Endodermal cell (in vitro differentiated cells): ENCODE measurements around the gene GJA5. TPM values are rescaled to one million over a fixed set of nuclear protein-coding genes. Genes with fewer than 3 reads are reported as not detected.
A peak's percentile ranks its signal among the peaks of the same experiment; 100 is the strongest.

Source experiments
- DNase-seq: peaks from one replicate; pipeline ENCODE4 v3.0.0-alpha.2; 2017
- H3K27ac ChIP-seq: 2 replicates; pipeline ENCODE4 v1.5.1; 2013; ENCODE audit warnings: mild to moderate bottlenecking, low read depth, low read length, moderate library complexity
- H3K27me3 ChIP-seq: 2 replicates; pipeline ENCODE4 v1.6.1; 2013; ENCODE audit warnings: mild to moderate bottlenecking, low read length, moderate library complexity; ENCODE audit not compliant: insufficient read depth, control insufficient read depth, poor library complexity, severe bottlenecking
- H3K36me3 ChIP-seq: 2 replicates; pipeline ENCODE4 v1.7.0; 2013; ENCODE audit warnings: mild to moderate bottlenecking, low read length, moderate library complexity; ENCODE audit not compliant: control insufficient read depth, insufficient read depth
- H3K4me1 ChIP-seq: one replicate; pipeline ENCODE4 v1.7.0; 2013; ENCODE audit warnings: low read length; ENCODE audit not compliant: control insufficient read depth, insufficient read depth
- H3K4me3 ChIP-seq: 2 replicates; pipeline ENCODE4 v1.5.1; 2013; ENCODE audit warnings: mild to moderate bottlenecking, low read length, moderate library complexity
- H3K9ac ChIP-seq: 2 replicates; pipeline ENCODE4 v1.6.1; 2013; ENCODE audit warnings: mild to moderate bottlenecking, low read length, moderate library complexity; ENCODE audit not compliant: poor library complexity, severe bottlenecking; ENCODE audit errors: extremely low read depth
- H3K9me3 ChIP-seq: 2 replicates; pipeline ENCODE4 v1.6.1; 2013; ENCODE audit warnings: mild to moderate bottlenecking, low read length, moderate library complexity; ENCODE audit not compliant: control insufficient read depth
- H3K27ac Mint-ChIP-seq: 2 replicates; pipeline ENCODE4 v1.8.0; 2020; ENCODE audit warnings: mixed read lengths
- H3K27me3 Mint-ChIP-seq: 2 replicates; pipeline ENCODE4 v1.8.0; 2021; ENCODE audit warnings: mild to moderate bottlenecking, mixed read lengths; ENCODE audit not compliant: insufficient read depth
- H3K36me3 Mint-ChIP-seq: 2 replicates; pipeline ENCODE4 v1.8.0; 2020; ENCODE audit warnings: low read depth, mixed read lengths
- H3K4me1 Mint-ChIP-seq: 2 replicates; pipeline ENCODE4 v1.8.0; 2020; ENCODE audit warnings: mixed read lengths
- H3K4me3 Mint-ChIP-seq: 2 replicates; pipeline ENCODE4 v1.8.0; 2020; ENCODE audit warnings: mild to moderate bottlenecking, moderate library complexity, mixed read lengths
- H3K9me3 Mint-ChIP-seq: 2 replicates; pipeline ENCODE4 v1.8.0; 2020; ENCODE audit warnings: mild to moderate bottlenecking, mixed read lengths
- WGBS, 2 experiments: methylation state at CpG; one replicate each; pipeline versions ENCODE4 v1.1.5 to v1.1.7; 2013; ENCODE audit warnings: missing lambda C conversion rate in 2 of 2, mixed read lengths in 1 of 2; ENCODE audit not compliant: insufficient coverage in 1 of 2, insufficient read length in 1 of 2; 5-methylcytosine and 5-hydroxymethylcytosine counted together
- long read RNA-seq, 4 experiments: library from polyadenylated mRNA in 2 of 4; library from RNA in 1 of 4; library from capped mRNA in 1 of 4; stranded (forward) in 3 of 4; unstranded in 1 of 4; transcript quantifications; one replicate each; pipeline ENCODE4 v2.0.0, GENCODE V29; 2020 to 2021; ENCODE audit warnings: inconsistent platforms in 1 of 4
- polyA plus RNA-seq, 2 experiments: library from polyadenylated mRNA; stranded (reverse); fragments of 50-300 nt; gene quantifications; one replicate each; pipeline ENCODE4 v1.2.3, GENCODE V29; 2013
- total RNA-seq, 2 donors: library from RNA; stranded (reverse); fragmentation: NEBNext Ultra II Directional in 1 of 2; extraction: Animal tissue kit (Norgen Biotek cat#: 25700) in 1 of 2; gene quantifications; 2 replicates in 1 of 2; 3 replicates in 1 of 2; pipeline ENCODE4 v1.2.1, GENCODE V29; 2021
- TF ChIP-seq, protein P1 (sequence below): fragments of 200-600 bp; sonication (generic); conservative IDR thresholded peaks from 2 replicates; pipeline ENCODE4 v1.5.0; 2021; ENCODE audit warnings: antibody characterized with exemption, mild to moderate bottlenecking

The GJA5 gene
- total RNA-seq: 1 to 10 TPM; 1.4 to 1.6 TPM
- 2.2 TPM for polyA plus RNA-seq (2013, experiment 1 of 2)
- polyA plus RNA-seq (2013, experiment 2 of 2): 1.9 TPM
- long read RNA-seq, experiment 1, partial matches to known transcripts: 0 of 1 reads
- long read RNA-seq, experiment 1, other reads (novel, unspliced or antisense): 0 of 1 reads
- long read RNA-seq, experiment 2: 0 reads
- long read RNA-seq, experiment 3, partial matches to known transcripts: 0 of 8 reads
- long read RNA-seq, experiment 3, other reads (novel, unspliced or antisense): 1 of 8 reads
- long read RNA-seq, experiment 4: 0 reads

DNA sequence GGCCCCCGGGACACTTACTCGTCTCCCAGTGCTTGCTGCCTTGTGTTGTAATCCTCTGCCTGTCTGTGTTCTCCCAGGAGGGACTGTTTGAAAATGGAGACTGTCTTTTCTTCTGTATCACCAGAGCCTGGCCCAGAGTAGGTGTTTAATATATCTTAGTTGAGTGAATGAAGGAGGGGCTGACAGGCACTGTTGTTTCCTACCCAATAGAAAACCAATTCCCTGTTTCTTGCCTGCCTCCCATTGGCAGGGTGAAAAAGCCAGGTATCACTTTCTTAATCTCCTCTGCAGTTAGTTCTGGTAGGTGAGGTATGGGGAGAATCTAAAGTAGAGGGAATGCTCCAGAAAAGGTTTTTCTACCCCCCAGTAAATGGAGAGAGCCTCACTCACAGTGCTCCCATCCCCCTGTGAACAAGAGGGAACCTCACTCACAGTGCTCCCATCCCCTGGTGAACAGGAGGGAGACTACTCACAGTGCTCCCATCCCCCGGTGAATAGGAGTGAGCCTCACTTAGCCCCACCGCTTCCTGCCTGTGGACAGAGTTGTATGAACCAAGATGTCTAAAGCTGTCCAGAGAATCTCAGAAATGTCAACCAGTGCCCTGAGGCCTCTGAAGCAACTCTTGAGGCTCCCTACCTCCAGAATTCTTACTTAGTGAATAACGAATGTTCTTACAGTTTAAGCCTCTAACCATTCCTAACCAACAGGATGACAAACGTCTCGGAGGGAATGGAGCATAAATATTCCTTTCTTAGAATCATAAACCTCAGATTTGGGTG lies at the start of gene GJA5:
GJA5 (minus strand) TSS at position 122 of the 780 bp plus-strand sequence. CDS start 1,364 bp downstream, outside the sequence.
- Mint-ChIP-seq H3K36me3 (no peaks in the 10 kb centered on the region), H3K4me1 (peaks cover 16% of the 10 kb centered on the region), H3K4me3 (no peak within 1 kb of the TSS), H3K27ac (no peak within 1 kb of the TSS), H3K9me3 (no peaks in the 10 kb centered on the region), H3K27me3 (peaks cover 46% of the 10 kb centered on the region)
- Histone ChIP-seq H3K9me3 (no peaks in the 10 kb centered on the region), H3K36me3 (no peaks in the 10 kb centered on the region), H3K27me3 (peaks cover 44% of the 10 kb centered on the region), H3K27ac (no peak within 1 kb of the TSS), H3K4me1 (no peaks in the 10 kb centered on the region), H3K4me3 (no peak within 1 kb of the TSS), H3K9ac (no peak within 1 kb of the TSS)
- DNase-seq: no peak
- TF ChIP-seq, protein P1, sequence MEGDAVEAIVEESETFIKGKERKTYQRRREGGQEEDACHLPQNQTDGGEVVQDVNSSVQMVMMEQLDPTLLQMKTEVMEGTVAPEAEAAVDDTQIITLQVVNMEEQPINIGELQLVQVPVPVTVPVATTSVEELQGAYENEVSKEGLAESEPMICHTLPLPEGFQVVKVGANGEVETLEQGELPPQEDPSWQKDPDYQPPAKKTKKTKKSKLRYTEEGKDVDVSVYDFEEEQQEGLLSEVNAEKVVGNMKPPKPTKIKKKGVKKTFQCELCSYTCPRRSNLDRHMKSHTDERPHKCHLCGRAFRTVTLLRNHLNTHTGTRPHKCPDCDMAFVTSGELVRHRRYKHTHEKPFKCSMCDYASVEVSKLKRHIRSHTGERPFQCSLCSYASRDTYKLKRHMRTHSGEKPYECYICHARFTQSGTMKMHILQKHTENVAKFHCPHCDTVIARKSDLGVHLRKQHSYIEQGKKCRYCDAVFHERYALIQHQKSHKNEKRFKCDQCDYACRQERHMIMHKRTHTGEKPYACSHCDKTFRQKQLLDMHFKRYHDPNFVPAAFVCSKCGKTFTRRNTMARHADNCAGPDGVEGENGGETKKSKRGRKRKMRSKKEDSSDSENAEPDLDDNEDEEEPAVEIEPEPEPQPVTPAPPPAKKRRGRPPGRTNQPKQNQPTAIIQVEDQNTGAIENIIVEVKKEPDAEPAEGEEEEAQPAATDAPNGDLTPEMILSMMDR: no peak
- WGBS, 2 experiments: 86 to 92% methylated on average over 3 to 7 of the region's 7 CpGs

DNA sequence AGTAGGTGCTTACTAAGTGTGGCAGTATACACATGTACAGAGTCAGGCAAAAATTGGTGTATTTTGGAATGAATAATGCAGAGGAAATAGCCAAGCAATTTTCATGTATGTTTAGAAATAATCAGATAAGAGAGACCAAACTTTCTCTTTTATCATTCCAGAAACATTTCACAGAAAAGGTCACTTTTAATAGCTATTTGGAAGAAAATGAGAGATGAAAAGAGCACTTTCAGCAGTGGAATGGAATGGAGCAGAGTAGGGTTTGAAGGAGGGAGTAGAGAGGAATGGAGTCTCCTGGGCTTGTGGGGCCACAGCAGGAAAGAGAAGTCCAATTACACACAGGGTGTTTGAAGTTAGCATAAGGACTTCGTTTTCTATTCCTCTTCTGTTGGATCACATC lies 48.8 kb upstream of the GJA5 start:
- Histone ChIP-seq H3K4me3 (no peak overlapping the region), H3K4me1 (no peaks in the 10 kb centered on the region), H3K9me3 (no peaks in the 10 kb centered on the region), H3K36me3 (no peaks in the 10 kb centered on the region), H3K9ac (no peak overlapping the region), H3K27ac (no peak overlapping the region), H3K27me3 (peaks cover 9% of the 10 kb centered on the region)
- TF ChIP-seq, protein P1: no peak
- Mint-ChIP-seq H3K9me3 (no peaks in the 10 kb centered on the region), H3K27ac (no peak overlapping the region), H3K27me3 (peaks cover 50% of the 10 kb centered on the region), H3K4me3 (no peak overlapping the region), H3K4me1 (peaks cover 20% of the 10 kb centered on the region), H3K36me3 (no peaks in the 10 kb centered on the region)
- peak; percentile 3 for DNase-seq
- WGBS, 2 experiments: 90 to 100% methylated on average over 1 of the region's 1 CpG

DNA sequence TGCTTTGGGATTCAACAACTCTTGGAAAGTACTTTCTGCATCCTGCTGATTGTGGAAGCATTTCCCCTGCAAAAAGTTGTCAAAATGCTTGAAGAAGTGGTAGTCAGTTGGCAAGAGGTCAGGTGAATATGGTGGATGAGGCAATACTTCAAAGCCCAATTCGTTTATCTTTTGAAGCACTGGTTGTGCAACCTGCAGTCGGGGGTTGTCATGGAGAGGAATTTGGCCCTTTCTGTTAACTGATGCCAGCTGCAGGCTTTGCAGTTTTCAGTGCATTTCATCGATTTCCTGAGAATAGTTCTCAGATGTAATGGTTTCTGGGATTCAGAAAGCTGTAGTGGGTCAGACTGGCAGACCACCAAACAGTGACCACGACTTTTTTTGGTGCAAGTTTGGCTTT lies 47.6 kb upstream of the GJA5 start:
- no peak overlapping the region for H3K4me3 ChIP-seq
- H3K9me3 Mint-ChIP-seq: no peaks in the 10 kb centered on the region
- H3K27ac Mint-ChIP-seq: no peak overlapping the region
- no peak overlapping the region for H3K27ac ChIP-seq
- H3K36me3 ChIP-seq: no peaks in the 10 kb centered on the region
- peak; percentile 32 for DNase-seq
- H3K27me3 ChIP-seq: peaks cover 9% of the 10 kb centered on the region
- H3K4me3 Mint-ChIP-seq: no peak overlapping the region
- H3K4me1 Mint-ChIP-seq: peaks cover 18% of the 10 kb centered on the region
- no peak overlapping the region for H3K9ac ChIP-seq
- WGBS, 2 experiments: 83 to 87% methylated on average over 1 to 4 of the region's 4 CpGs
- H3K36me3 Mint-ChIP-seq: no peaks in the 10 kb centered on the region
- H3K4me1 ChIP-seq: no peaks in the 10 kb centered on the region
- H3K27me3 Mint-ChIP-seq: peaks cover 46% of the 10 kb centered on the region
- TF ChIP-seq, protein P1: no peak
- no peaks in the 10 kb centered on the region for H3K9me3 ChIP-seq
